Measurements from ENCODE around the gene BOD1.

Gene BOD1

GRCh38 chr5:173640156-173640804, 23.8 kb upstream of the BOD1 start:
- no peak for DNase-seq (ENCODE audit: low read depth in 2 of 2)

GRCh38 chr5:173638126-173639040, 21.9 kb upstream of the BOD1 start:
- DNase-seq (ENCODE audit: low read depth in 2 of 2) = no peak

DNA sequence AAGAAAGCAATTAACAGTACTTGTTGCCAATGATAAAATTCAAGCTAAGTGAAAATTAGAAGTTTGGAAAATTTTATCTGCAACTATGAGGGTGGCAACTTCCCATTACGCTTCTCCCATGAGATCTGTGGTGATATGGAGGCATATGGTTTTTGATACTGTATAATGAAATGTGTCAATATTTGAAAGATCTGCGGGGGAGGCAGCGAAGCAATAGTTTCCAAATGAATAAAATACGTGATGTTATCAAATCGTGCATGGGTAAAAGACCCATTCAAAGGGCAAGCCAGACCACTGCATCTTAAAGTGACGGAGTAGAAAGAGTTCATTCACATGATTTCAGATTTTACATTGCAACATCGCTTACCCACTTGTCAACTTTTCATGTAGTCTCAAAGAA, 20.9 kb upstream of the BOD1 start:
- DNase-seq (ENCODE audit: low read depth in 2 of 2) = no peak

GRCh38 chr5:173634465-173634983, 18.1 kb upstream of the BOD1 start:
- DNase-seq (ENCODE audit: low read depth in 2 of 2) = no peak

DNA sequence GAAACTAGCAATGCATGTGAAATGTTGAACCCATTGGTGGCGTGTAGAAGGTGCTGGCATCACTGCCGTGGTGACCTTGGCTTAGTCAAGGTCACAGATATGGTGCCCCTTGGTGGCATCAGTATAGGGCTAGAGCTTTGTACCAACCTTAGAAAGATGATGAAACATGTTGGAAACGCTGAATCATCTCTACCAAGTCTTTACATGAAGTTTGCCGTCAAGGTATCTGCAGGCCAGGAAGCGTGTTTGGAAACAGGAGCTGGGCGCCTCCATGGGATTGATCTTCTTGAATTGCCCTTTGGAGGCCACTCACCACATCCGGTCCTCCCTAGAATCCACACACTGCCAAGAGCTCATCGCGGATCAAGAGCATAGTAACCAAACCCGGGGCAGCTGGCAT, 16.9 kb upstream of the BOD1 start:
- no peak for DNase-seq (ENCODE audit: low read depth in 2 of 2)

- DNase-seq (ENCODE audit: low read depth in 2 of 2) = no peak
Measured at GRCh38 chr5:173631478-173631877, 15.0 kb upstream of the BOD1 start.

- no peak for DNase-seq (ENCODE audit: low read depth in 2 of 2)
Measured at GRCh38 chr5:173630724-173631365, 14.4 kb upstream of the BOD1 start.

DNA sequence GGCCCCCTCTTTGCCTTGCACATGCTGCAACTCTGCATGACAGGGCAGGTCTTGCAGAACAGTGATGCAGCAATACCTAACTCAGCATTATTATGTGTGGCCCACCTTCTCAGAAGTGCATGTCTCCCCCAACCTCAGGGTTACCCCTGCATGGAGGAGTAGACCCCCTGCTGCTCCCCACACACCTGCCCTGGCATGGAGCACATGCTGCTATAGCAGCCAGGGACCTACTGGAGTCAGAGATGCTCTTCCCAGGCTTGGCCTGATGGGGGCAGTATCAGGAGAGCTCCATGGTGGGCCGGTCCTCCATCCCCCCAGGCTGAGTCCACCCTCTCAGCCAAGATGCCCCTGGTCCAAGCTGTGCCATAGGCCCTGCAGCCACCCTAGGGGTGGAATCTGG, 13.2 kb upstream of the BOD1 start:
- no peak for DNase-seq (ENCODE audit: low read depth in 2 of 2)

GRCh38 chr5:173628501-173628900, 12.1 kb upstream of the BOD1 start:
- no peak for DNase-seq (ENCODE audit: low read depth in 2 of 2)

- no peak for DNase-seq (ENCODE audit: low read depth in 2 of 2)
Measured at GRCh38 chr5:173627860-173628392, 11.5 kb upstream of the BOD1 start.

- no peak for DNase-seq (ENCODE audit: low read depth in 2 of 2)
Measured at GRCh38 chr5:173627271-173627670, 10.8 kb upstream of the BOD1 start.

- no peak for DNase-seq (ENCODE audit: low read depth in 2 of 2)
Measured at GRCh38 chr5:173626505-173626820, 10.0 kb upstream of the BOD1 start.

GRCh38 chr5:173625673-173626504, 9.4 kb upstream of the BOD1 start:
- no peak for DNase-seq (ENCODE audit: low read depth in 2 of 2)

DNA sequence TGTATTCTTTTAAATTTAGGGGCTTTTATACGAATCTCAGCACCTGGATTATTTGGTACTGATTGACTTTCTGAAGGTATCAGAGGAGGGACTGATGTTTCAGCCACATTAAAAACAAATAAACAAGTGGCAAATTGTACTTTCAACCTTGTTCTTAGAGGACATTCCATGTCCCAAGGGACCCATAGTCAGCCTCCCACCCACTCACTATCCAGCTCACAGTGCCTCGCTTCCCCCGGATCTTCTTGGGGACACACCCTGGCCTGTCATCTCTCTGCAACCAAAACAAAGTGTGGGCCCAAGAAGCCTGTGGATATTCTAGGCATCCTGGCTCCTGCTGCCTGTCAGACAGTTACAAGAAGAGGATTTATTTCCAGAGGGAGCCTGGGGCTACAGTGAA, 8.8 kb upstream of the BOD1 start:
- DNase-seq (ENCODE audit: low read depth in 2 of 2) = no peak

- no peak for DNase-seq (ENCODE audit: low read depth in 2 of 2)
Measured at GRCh38 chr5:173624282-173624681, 7.8 kb upstream of the BOD1 start.

- DNase-seq (ENCODE audit: low read depth in 2 of 2) = no peak
Measured at GRCh38 chr5:173623789-173624188, 7.3 kb upstream of the BOD1 start.

- no peak for DNase-seq (ENCODE audit: low read depth in 2 of 2)
Measured at GRCh38 chr5:173623296-173623771, 6.9 kb upstream of the BOD1 start.

GRCh38 chr5:173622183-173623047, 6.0 kb upstream of the BOD1 start:
- no peak for DNase-seq (ENCODE audit: low read depth in 2 of 2)

- DNase-seq (ENCODE audit: low read depth in 2 of 2) = no peak
Measured at GRCh38 chr5:173620784-173621183, 4.3 kb upstream of the BOD1 start.

DNA sequence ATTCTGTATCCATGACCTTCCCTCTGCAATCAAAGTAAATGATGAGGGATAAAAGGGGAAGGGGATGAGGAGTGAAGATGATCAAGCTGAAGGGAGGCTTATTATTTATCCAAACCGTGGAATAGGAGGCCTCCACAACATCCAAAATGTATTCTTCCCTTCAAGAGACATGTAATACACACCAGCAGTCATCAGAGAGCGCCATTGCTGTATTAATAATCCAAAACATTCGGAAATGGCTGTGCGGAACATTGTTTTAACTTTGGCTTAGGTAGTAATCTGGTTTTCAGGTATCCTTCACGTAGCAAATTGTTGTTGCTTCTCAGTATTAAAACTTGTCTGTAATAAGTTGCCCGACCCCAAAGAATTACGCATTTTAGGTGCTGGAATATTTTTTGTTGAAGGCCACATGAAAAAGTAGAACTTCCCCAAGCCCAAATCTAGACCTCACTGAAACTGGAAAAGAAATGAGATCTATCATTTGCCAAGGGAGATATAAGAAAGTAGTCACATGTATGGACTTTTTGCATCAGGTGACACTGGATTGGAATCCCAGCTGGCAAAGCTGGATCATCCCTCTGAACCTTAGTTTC, 2.6 kb upstream of the BOD1 start:
- no peak for DNase-seq (ENCODE audit: low read depth in 2 of 2)

Data from stimulated activated CD4-positive, alpha-beta T cell treated with anti-CD3 and anti-CD28 coated beads, Interleukin-4, amount 100 ng/mL, for 48 hours (primary cell).